ENCODE data around the gene SMAD5. TPM values are rescaled to one million over a fixed set of nuclear protein-coding genes. Genes with fewer than 3 reads are reported as not detected.

Gene SMAD5
- total RNA-seq, 1 experiment from 2014 or later = 38.3 TPM

GRCh38 chr5:136198453-136198852 lies 65.8 kb downstream of the SMAD5 start:
- Histone ChIP-seq H3K79me2 (ENCODE audit: low read length) (no peaks in the 10 kb centered on the region), H3K4me3 (ENCODE audit: low read length) (no peak overlapping the region), H3K4me2 (ENCODE audit: low read depth, low read length, poor library complexity, severe bottlenecking) (no peak overlapping the region), H3K9me3 (ENCODE audit: low read length) (no peaks in the 10 kb centered on the region), H4K20me1 (ENCODE audit: insufficient read depth, low read depth, low read length) (no peaks in the 10 kb centered on the region), H3K9me2 (replicated peaks; ENCODE audit: insufficient read depth, low read length) (no peaks in the 10 kb centered on the region), H3K36me3 (ENCODE audit: insufficient read depth, low read length) (no peaks in the 10 kb centered on the region), H3K4me1 (ENCODE audit: low read length) (no peaks in the 10 kb centered on the region), H3K27ac (ENCODE audit: low read length) (no peak overlapping the region), H2AFZ (ENCODE audit: low read length) (no peak overlapping the region), H3K9ac (ENCODE audit: low read length) (no peak overlapping the region), H3K27me3 (ENCODE audit: low read length) (no peaks in the 10 kb centered on the region)
- no peak for DNase-seq

DNA sequence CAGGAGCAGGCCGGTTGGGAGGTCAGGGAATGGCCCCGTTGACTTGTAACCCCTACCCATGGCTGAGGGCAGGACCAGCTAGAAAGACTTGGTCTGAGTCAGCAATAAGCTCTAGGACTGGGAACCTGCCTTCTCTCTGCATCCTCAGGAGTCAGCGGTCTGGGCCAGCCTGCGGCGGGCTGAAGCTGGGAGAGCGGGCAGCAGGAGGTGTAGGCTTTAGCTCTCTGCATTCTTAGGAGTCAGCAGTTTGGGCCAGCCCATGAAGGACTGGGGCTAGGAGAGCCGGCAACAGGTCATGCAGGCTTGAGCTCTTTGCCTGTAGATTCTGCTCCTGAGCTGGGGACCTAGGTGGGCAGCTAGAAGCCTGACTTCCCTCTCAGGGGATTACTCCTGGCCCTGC lies 66.8 kb downstream of the SMAD5 start:
- Histone ChIP-seq H3K9me2 (replicated peaks; ENCODE audit: insufficient read depth, low read length) (no peaks in the 10 kb centered on the region), H3K9me3 (ENCODE audit: low read length) (no peaks in the 10 kb centered on the region), H3K79me2 (ENCODE audit: low read length) (no peaks in the 10 kb centered on the region), H3K27ac (ENCODE audit: low read length) (no peak overlapping the region), H3K9ac (ENCODE audit: low read length) (no peak overlapping the region), H3K4me2 (ENCODE audit: low read depth, low read length, poor library complexity, severe bottlenecking) (no peak overlapping the region), H3K27me3 (ENCODE audit: low read length) (no peaks in the 10 kb centered on the region), H2AFZ (ENCODE audit: low read length) (no peak overlapping the region), H3K4me3 (ENCODE audit: low read length) (no peak overlapping the region), H4K20me1 (ENCODE audit: insufficient read depth, low read depth, low read length) (no peaks in the 10 kb centered on the region), H3K36me3 (ENCODE audit: insufficient read depth, low read length) (peaks cover 7% of the 10 kb centered on the region; the same call in 1 of the 2 replicates), H3K4me1 (ENCODE audit: low read length) (no peaks in the 10 kb centered on the region)
- no peak for DNase-seq

GRCh38 chr5:136200130-136200529 lies 67.5 kb downstream of the SMAD5 start:
- Histone ChIP-seq H3K36me3 (ENCODE audit: insufficient read depth, low read length) (peaks cover 7% of the 10 kb centered on the region), H3K9ac (ENCODE audit: low read length) (no peak overlapping the region), H3K9me3 (ENCODE audit: low read length) (no peaks in the 10 kb centered on the region), H3K4me1 (ENCODE audit: low read length) (no peaks in the 10 kb centered on the region), H2AFZ (ENCODE audit: low read length) (no peak overlapping the region), H3K27ac (ENCODE audit: low read length) (no peak overlapping the region), H3K4me3 (ENCODE audit: low read length) (no peak overlapping the region), H4K20me1 (ENCODE audit: insufficient read depth, low read depth, low read length) (no peaks in the 10 kb centered on the region), H3K27me3 (ENCODE audit: low read length) (no peaks in the 10 kb centered on the region), H3K79me2 (ENCODE audit: low read length) (no peaks in the 10 kb centered on the region), H3K4me2 (ENCODE audit: low read depth, low read length, poor library complexity, severe bottlenecking) (no peak overlapping the region), H3K9me2 (replicated peaks; ENCODE audit: insufficient read depth, low read length) (no peaks in the 10 kb centered on the region)
- no peak for DNase-seq

DNA sequence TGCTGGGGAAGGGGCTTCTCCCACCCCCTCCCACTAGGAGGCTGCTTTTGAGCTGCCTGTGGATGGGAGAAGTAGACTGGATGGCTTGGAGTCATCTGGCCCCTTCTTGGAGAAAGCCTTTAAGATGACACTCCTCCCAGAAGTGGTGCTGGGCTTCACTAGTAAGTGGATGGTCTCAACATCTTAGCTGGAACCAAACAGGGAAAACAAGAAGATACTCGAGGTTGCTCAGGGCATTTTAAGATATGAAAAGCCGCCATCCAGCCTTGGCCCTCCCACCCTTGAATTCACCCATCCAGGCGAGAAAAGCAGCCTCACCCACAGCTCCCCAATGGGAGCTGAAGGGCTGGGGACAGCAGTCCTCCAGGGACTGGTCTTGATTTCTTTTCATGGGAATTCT lies 68.1 kb downstream of the SMAD5 start:
- H3K9ac ChIP-seq (ENCODE audit: low read length) = no peak overlapping the region
- no peaks in the 10 kb centered on the region for H3K9me2 ChIP-seq (replicated peaks; ENCODE audit: insufficient read depth, low read length)
- H3K27me3 ChIP-seq (ENCODE audit: low read length) = no peaks in the 10 kb centered on the region
- H3K9me3 ChIP-seq (ENCODE audit: low read length) = no peaks in the 10 kb centered on the region
- H3K79me2 ChIP-seq (ENCODE audit: low read length) = no peaks in the 10 kb centered on the region
- H2AFZ ChIP-seq (ENCODE audit: low read length) = no peak overlapping the region
- peaks cover 10% of the 10 kb centered on the region for H3K36me3 ChIP-seq (ENCODE audit: insufficient read depth, low read length)
- no peak overlapping the region for H3K27ac ChIP-seq (ENCODE audit: low read length)
- H3K4me2 ChIP-seq (ENCODE audit: low read depth, low read length, poor library complexity, severe bottlenecking) = no peak overlapping the region
- no peaks in the 10 kb centered on the region for H4K20me1 ChIP-seq (ENCODE audit: insufficient read depth, low read depth, low read length)
- H3K4me1 ChIP-seq (ENCODE audit: low read length) = no peaks in the 10 kb centered on the region
- no peak overlapping the region for H3K4me3 ChIP-seq (ENCODE audit: low read length)
- no peak for DNase-seq

DNA sequence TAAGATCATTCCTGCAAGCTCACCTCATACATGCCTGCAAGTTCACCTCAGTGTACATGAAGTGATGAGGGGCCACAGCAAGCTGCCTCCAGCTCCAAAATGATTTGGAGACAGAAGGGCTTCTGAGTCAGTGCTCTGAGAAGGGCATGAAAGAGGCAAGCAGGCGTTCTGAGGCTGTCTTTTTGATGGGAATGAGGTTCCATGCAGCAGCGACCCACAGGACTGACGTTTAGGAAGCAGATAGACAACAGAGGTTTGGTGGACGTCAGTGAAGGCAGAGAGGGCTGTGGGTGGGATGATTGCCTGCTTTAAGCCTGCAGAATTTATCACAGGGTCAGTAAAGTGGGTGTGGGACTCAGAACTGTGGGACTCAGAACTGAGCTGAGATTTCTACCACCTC lies 69.2 kb downstream of the SMAD5 start:
- no peak overlapping the region for H3K9ac ChIP-seq (ENCODE audit: low read length)
- DNase-seq = no peak
- H3K36me3 ChIP-seq (ENCODE audit: insufficient read depth, low read length) = peaks cover 10% of the 10 kb centered on the region
- no peaks in the 10 kb centered on the region for H3K4me1 ChIP-seq (ENCODE audit: low read length)
- no peaks in the 10 kb centered on the region for H3K9me2 ChIP-seq (replicated peaks; ENCODE audit: insufficient read depth, low read length)
- no peak overlapping the region for H3K27ac ChIP-seq (ENCODE audit: low read length)
- no peak overlapping the region for H2AFZ ChIP-seq (ENCODE audit: low read length)
- no peaks in the 10 kb centered on the region for H3K9me3 ChIP-seq (ENCODE audit: low read length)
- H4K20me1 ChIP-seq (ENCODE audit: insufficient read depth, low read depth, low read length) = no peaks in the 10 kb centered on the region
- H3K79me2 ChIP-seq (ENCODE audit: low read length) = no peaks in the 10 kb centered on the region
- no peak overlapping the region for H3K4me3 ChIP-seq (ENCODE audit: low read length)
- H3K4me2 ChIP-seq (ENCODE audit: low read depth, low read length, poor library complexity, severe bottlenecking) = no peak overlapping the region
- no peaks in the 10 kb centered on the region for H3K27me3 ChIP-seq (ENCODE audit: low read length)

GRCh38 chr5:136202469-136203205 lies 70.0 kb downstream of the SMAD5 start:
- Histone ChIP-seq H3K4me3 (ENCODE audit: low read length) (no peak overlapping the region), H3K4me1 (ENCODE audit: low read length) (no peaks in the 10 kb centered on the region), H3K9ac (ENCODE audit: low read length) (no peak overlapping the region), H3K27ac (ENCODE audit: low read length) (no peak overlapping the region), H3K4me2 (ENCODE audit: low read depth, low read length, poor library complexity, severe bottlenecking) (no peak overlapping the region), H4K20me1 (ENCODE audit: insufficient read depth, low read depth, low read length) (no peaks in the 10 kb centered on the region), H3K27me3 (ENCODE audit: low read length) (no peaks in the 10 kb centered on the region), H3K9me3 (ENCODE audit: low read length) (no peaks in the 10 kb centered on the region), H3K79me2 (ENCODE audit: low read length) (no peaks in the 10 kb centered on the region), H2AFZ (ENCODE audit: low read length) (no peak overlapping the region), H3K36me3 (ENCODE audit: insufficient read depth, low read length) (peaks cover 10% of the 10 kb centered on the region), H3K9me2 (replicated peaks; ENCODE audit: insufficient read depth, low read length) (no peaks in the 10 kb centered on the region)
- no peak for DNase-seq

GRCh38 chr5:136203303-136203922 lies 70.8 kb downstream of the SMAD5 start:
- Histone ChIP-seq H3K36me3 (ENCODE audit: insufficient read depth, low read length) (peaks cover 10% of the 10 kb centered on the region), H3K4me2 (ENCODE audit: low read depth, low read length, poor library complexity, severe bottlenecking) (no peak overlapping the region), H3K79me2 (ENCODE audit: low read length) (no peaks in the 10 kb centered on the region), H4K20me1 (ENCODE audit: insufficient read depth, low read depth, low read length) (no peaks in the 10 kb centered on the region), H3K9ac (ENCODE audit: low read length) (no peak overlapping the region), H3K27me3 (ENCODE audit: low read length) (no peaks in the 10 kb centered on the region), H3K9me2 (replicated peaks; ENCODE audit: insufficient read depth, low read length) (no peaks in the 10 kb centered on the region), H3K27ac (ENCODE audit: low read length) (no peak overlapping the region), H3K4me1 (ENCODE audit: low read length) (no peaks in the 10 kb centered on the region), H3K4me3 (ENCODE audit: low read length) (no peak overlapping the region), H2AFZ (ENCODE audit: low read length) (no peak overlapping the region), H3K9me3 (ENCODE audit: low read length) (no peaks in the 10 kb centered on the region)
- DNase-seq = no peak

DNA sequence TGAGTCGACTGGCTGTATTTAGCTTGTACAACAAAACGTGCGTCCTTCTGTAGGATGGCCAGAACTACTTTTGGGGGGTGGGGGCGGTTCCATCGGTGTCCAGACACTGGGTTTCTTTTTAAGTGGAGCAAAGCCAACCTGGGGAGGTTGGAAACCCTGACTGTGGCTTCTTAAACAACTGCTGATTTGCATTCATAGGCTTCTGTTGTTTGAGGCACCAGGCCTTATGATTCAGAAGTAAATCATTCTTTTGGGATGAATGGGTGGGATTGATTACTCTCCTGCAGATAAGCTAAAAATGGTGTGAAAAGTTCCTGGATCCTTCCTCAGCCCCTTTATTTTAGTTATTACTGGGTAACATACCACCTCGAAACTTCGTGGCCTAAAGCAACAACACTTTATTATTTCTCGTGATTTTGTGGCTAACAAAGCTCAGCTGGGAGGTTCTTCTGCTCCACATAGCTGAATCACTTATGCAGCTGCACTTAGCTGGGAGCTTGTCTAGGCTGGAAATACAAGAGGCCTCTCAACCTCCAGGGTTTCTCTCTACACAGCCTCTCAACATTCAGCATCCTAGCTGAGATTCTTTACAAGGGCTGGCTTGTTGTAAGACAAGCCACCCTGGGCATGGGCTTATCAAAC lies 72.5 kb downstream of the SMAD5 start:
- H3K4me3 ChIP-seq (ENCODE audit: low read length) = no peak overlapping the region
- no peaks in the 10 kb centered on the region for H3K27me3 ChIP-seq (ENCODE audit: low read length)
- H3K9me2 ChIP-seq (replicated peaks; ENCODE audit: insufficient read depth, low read length) = no peaks in the 10 kb centered on the region
- H3K4me2 ChIP-seq (ENCODE audit: low read depth, low read length, poor library complexity, severe bottlenecking) = no peak overlapping the region
- H3K9ac ChIP-seq (ENCODE audit: low read length) = no peak overlapping the region
- no peak for DNase-seq
- H4K20me1 ChIP-seq (ENCODE audit: insufficient read depth, low read depth, low read length) = no peaks in the 10 kb centered on the region
- no peak overlapping the region for H2AFZ ChIP-seq (ENCODE audit: low read length)
- H3K27ac ChIP-seq (ENCODE audit: low read length) = no peak overlapping the region
- H3K79me2 ChIP-seq (ENCODE audit: low read length) = no peaks in the 10 kb centered on the region
- H3K36me3 ChIP-seq (ENCODE audit: insufficient read depth, low read length) = peaks cover 10% of the 10 kb centered on the region
- H3K9me3 ChIP-seq (ENCODE audit: low read length) = no peaks in the 10 kb centered on the region
- no peaks in the 10 kb centered on the region for H3K4me1 ChIP-seq (ENCODE audit: low read length)
